Fibroblast of villous mesenchyme (primary cell): Measurements from ENCODE around the gene CDH22. TPM values are rescaled to one million over a fixed set of nuclear protein-coding genes. Genes with fewer than 3 reads are reported as not detected.
A peak's percentile ranks its signal among the peaks of the same experiment; 100 is the strongest.

ENCODE experiments used
- DNase-seq: peaks from one replicate; pipeline ENCODE4 v3.0.0-alpha.2; 2010; ENCODE audit warnings: low read depth
- H3K4me3 ChIP-seq: 2 replicates; pipeline ENCODE4 v1.5.1; 2011; ENCODE audit warnings: low read depth, mild to moderate bottlenecking, low read length
- total RNA-seq: library from RNA; depleted of rRNA; stranded (reverse); fragments of >200 nt; gene quantifications from 2 replicates; pipeline ENCODE4 v1.2.3, GENCODE V29; 2012
- TF ChIP-seq, protein P1 (sequence below): IDR thresholded peaks from 2 replicates; pipeline ENCODE4 v1.5.1; 2012; ENCODE audit warnings: low read depth, mild to moderate bottlenecking, low read length; ENCODE audit not compliant: insufficient read depth

CDH22 gene
- total RNA-seq, 1 donor, result not detected

DNA sequence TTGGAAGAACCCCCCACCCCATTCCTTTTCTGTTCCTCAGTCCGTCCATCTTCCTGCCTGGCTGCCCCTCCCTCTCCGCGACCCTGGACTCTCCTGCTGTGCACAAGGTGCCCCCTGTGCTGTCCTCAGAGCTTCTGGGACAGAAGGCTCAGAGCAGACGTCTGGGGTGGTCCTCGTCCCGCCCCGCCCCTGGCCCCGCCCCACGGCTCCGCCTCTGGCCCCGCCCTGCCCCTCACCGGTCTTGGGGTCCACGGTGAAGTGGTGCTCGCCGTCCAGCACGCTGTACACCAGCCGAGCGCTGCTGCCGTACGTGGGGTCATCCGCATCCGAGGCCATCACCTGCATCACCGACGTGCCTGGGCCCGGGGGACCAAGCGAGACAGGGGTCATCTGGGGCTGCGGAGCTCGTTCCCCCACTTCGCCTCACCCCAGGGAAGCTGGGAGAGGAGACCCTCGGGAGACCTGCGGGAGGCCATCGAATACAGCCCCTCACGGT is 81.0 kb downstream of the CDH22 start:
- TF ChIP-seq, protein P1, sequence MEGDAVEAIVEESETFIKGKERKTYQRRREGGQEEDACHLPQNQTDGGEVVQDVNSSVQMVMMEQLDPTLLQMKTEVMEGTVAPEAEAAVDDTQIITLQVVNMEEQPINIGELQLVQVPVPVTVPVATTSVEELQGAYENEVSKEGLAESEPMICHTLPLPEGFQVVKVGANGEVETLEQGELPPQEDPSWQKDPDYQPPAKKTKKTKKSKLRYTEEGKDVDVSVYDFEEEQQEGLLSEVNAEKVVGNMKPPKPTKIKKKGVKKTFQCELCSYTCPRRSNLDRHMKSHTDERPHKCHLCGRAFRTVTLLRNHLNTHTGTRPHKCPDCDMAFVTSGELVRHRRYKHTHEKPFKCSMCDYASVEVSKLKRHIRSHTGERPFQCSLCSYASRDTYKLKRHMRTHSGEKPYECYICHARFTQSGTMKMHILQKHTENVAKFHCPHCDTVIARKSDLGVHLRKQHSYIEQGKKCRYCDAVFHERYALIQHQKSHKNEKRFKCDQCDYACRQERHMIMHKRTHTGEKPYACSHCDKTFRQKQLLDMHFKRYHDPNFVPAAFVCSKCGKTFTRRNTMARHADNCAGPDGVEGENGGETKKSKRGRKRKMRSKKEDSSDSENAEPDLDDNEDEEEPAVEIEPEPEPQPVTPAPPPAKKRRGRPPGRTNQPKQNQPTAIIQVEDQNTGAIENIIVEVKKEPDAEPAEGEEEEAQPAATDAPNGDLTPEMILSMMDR, result no peak
- no peak overlapping the region for H3K4me3 ChIP-seq
- no peak for DNase-seq

DNA sequence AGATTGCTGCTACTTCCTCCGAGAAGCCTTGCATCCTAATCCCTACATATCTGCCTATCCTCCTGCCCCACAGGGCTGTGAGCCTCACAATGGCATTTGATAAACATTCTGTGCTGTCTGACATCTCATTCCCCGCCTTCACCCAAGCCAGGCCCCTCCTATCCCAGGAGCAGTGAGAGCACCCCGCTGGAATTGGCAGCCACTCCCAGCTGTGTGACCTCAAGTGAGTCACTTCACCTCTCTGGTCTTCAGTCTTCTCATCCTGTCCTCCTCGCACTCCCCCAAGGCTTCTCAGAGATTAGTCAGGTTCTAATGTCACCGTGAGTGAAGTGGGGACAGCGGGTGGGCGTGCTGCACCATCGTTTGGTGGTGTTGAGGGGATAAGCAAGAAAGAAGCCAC is 81.7 kb downstream of the CDH22 start:
- H3K4me3 ChIP-seq, result no peak overlapping the region
- TF ChIP-seq, protein P1, result no peak
- peak; percentile 11 for DNase-seq

- TF ChIP-seq, protein P1, result no peak
- DNase-seq, result no peak
- no peak overlapping the region for H3K4me3 ChIP-seq
Observed at GRCh38 chr20:46222521-46223007, 85.7 kb downstream of the CDH22 start.

DNA sequence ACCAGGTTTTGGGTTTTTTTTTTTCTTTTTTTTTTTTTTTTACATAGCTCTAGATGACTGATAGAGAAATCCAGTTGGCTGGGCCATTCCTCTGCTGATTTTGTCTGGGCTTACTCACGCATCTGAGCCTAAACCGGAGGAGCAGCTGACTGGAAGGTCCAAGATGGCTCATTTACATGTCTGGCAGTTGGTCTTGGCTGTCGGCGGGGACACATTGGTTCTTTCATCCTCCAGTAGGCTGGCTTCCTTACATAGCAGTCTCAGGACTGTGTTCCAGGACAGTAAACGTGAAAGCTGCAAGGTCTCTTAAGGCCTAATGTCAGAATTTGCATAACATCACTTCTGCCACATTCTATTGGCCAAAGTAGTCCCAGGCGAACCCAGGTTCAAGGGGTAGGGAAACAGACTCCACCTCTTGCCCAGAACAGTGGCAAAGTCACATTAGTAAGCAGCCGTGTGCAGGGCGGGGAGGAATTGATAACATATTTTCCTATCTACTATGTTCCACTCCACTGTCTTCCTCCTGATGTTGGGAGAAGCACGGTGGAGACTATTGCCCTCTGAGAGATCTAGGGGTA is 87.0 kb downstream of the CDH22 start:
- no peak for DNase-seq
- H3K4me3 ChIP-seq, result no peak overlapping the region

DNA sequence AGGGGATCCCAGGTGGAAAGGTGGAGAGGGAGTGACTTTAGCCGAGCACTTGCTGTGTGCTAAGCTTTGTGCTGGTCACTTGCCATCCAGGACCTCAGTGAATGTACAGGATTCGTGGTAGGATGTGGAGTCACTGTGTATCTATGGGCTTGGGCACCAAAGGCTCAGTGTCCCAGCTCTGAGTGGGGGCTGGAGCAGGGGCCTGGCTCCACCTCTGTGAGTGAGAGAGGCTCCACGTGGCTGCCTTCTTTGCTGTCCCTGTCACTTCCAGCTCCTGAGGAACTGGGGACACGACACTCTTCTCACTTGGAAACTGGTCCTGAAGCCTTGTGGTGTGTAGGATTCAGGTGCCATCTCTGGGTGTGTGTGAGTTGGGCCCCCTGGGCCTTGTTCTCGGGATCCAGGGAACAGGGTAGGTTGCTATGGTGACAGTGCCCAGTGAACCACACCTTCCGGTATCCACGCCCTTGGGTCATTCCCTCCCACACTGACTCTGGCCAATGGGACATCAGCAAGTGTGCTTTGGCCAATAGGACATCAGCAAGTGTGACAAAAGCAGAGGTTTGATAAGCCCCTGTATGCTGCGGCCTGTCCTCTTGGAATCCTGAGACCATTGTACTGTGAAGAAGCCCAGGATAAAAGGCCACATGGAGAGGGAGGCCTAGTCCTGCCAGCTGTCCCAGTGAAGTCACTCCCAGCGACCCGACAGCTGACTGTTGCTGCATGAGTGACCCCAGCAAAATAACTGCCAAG is 87.7 kb downstream of the CDH22 start:
- no peak overlapping the region for H3K4me3 ChIP-seq
- DNase-seq, result no peak
- TF ChIP-seq, protein P1, result no peak

More for the DNA sequence above, 87.0 kb downstream of the CDH22 start:
- TF ChIP-seq, protein P1, result no peak

DNA sequence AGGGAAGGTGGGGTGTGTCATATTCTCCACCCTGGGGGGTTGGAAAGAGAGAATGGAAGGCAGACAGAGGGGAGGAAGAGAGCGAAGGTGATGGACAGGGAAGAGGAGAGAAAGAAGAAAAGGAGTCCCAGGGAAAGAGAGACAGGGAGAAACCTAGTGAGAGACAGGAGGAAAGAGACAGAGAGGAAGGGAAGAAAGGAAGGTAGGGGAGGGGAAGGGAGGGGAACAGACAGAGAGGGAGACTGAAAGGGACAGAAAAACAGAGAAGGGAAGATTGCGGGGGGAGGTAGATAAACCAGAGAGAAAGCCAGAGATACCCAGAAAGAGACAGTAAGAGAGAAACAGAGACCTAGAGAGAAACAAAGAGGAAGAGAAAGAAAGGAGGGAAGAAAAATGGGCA is 88.4 kb downstream of the CDH22 start:
- TF ChIP-seq, protein P1, result no peak
- DNase-seq, result no peak

More for the DNA sequence above, 88.4 kb downstream of the CDH22 start:
- H3K4me3 ChIP-seq, result no peak overlapping the region
